ENCODE results near the gene CTDNEP1.

DNA sequence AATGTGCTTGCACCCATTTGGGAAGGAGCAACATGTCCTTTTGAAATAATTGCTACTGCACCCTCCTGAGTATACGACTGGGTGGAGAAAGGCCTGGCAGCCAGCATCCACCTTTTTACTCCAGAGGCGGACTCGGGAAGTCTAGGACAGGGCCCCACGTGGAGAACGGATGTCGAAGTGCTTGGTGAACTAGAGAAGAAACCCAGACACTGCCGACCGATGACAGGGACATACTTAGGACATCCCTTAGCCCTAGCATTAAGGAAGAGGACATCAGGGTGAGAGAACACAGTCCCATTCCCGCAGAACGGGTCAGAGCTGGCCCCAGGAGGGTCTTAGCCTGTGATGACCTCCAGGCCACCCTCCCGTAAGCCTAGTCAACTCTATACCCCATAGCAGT, 39.2 kb upstream of the CTDNEP1 start:
- TF ChIP-seq FOXK2 (IDR thresholded peaks at IDR 0.05) (no peak), FOXA1 (IDR thresholded peaks at IDR 0.05) (no peak), SP1 (IDR thresholded peaks at IDR 0.05) (no peak), FOXM1 (IDR thresholded peaks at IDR 0.05; ENCODE audit: borderline replicate concordance) (no peak)

All from HEK293T (cell line).